A673 (cell line): ENCODE data around the gene POLR1F. TPM values are rescaled to one million over a fixed set of nuclear protein-coding genes. Genes with fewer than 3 reads are reported as not detected.

Experiments
- BruUV-seq: library from RNA; stranded (reverse); fragments of 400-500 nt; replicated peaks from 2 replicates; lab custom pipeline; 2021; lab: Mats Ljungman, UMichigan
- CTCF ChIA-PET: fragments of 300-600 bp; sonication (Branson Sonifier 250); formaldehyde crosslinking; loops from one replicate; lab custom pipeline; 2022; ENCODE audit warnings: antibody characterized with exemption; lab: Charles Lee
- POLR2A ChIA-PET: fragments of 300-600 bp; sonication (Branson Sonifier 250); formaldehyde crosslinking; loops from one replicate; lab custom pipeline; 2022; ENCODE audit warnings: antibody characterized with exemption; ENCODE audit not compliant: low non-redundant PET; lab: Charles Lee
- DNase-seq: peaks from one replicate; pipeline ENCODE4 v3.0.0-alpha.2; 2015; ENCODE audit warnings: low spot score
- H3K27ac ChIP-seq: fragments of 200-600 bp; sonication (generic); 2 replicates; pipeline ENCODE4 v1.5.1; 2016; ENCODE audit warnings: mixed run types, low read depth, mild to moderate bottlenecking, mixed read lengths, antibody characterized with exemption, low read length; ENCODE audit not compliant: poor library complexity, severe bottlenecking
- H3K27me3 ChIP-seq: fragments of 200-600 bp; sonication (generic); replicated peaks from 2 replicates; pipeline ENCODE4 v1.6.1; 2017; ENCODE audit warnings: mixed run types, low read depth, mild to moderate bottlenecking, mixed read lengths, antibody characterized with exemption, low read length; ENCODE audit not compliant: insufficient read depth, poor library complexity
- H3K36me3 ChIP-seq: fragments of 200-600 bp; sonication (generic); 2 replicates; pipeline ENCODE4 v1.6.1; 2016; ENCODE audit warnings: mixed run types, mild to moderate bottlenecking, mixed read lengths, antibody characterized with exemption, low read length; ENCODE audit not compliant: insufficient read depth, poor library complexity, severe bottlenecking
- H3K4me1 ChIP-seq: fragments of 200-600 bp; sonication (generic); 2 replicates; pipeline ENCODE4 v1.6.1; 2017; ENCODE audit warnings: mixed run types, mild to moderate bottlenecking, mixed read lengths, antibody characterized with exemption, low read length; ENCODE audit not compliant: insufficient read depth, poor library complexity, severe bottlenecking
- H3K4me3 ChIP-seq: fragments of 200-600 bp; sonication (generic); 2 replicates; pipeline ENCODE4 v1.5.1; 2016; ENCODE audit warnings: low read depth, mixed run types, mild to moderate bottlenecking, mixed read lengths, low read length; ENCODE audit not compliant: poor library complexity, severe bottlenecking
- H3K9me3 ChIP-seq: fragments of 200-600 bp; sonication (generic); 2 replicates; pipeline ENCODE4 v1.6.1; 2016; ENCODE audit warnings: mixed run types, low read depth, mild to moderate bottlenecking, mixed read lengths, antibody characterized with exemption, low read length; ENCODE audit not compliant: poor library complexity, severe bottlenecking
- EZH2 ChIP-seq: fragments of 200-600 bp; sonication (generic); IDR thresholded peaks from 2 replicates; pipeline ENCODE4 v1.6.1; 2017; ENCODE audit warnings: borderline replicate concordance, low read depth, mild to moderate bottlenecking, mixed read lengths, antibody characterized with exemption, low read length; ENCODE audit not compliant: poor library complexity, severe bottlenecking
- intact Hi-C: fragments of 100-400 bp; cut with micrococcal nuclease; formaldehyde crosslinking; loops from one replicate; pipeline ENCODE4 v1.10.0; 2022; ENCODE audit not compliant: unreplicated experiment
- microRNA-seq: library from miRNA; unstranded; fragments of <30 nt; microRNA quantifications from one replicate; pipeline ENCODE4 v1.2.0, GENCODE V29; 2021
- total RNA-seq: library from RNA; stranded (reverse); gene quantifications from 2 replicates; pipeline ENCODE4 v1.2.3, GENCODE V29; 2021
- TF ChIP-seq, protein P1 (sequence below): fragments of 300-800, 200-600 bp; sonication (generic); conservative IDR thresholded peaks from 2 replicates; pipeline ENCODE4 v1.5.1; 2017; ENCODE audit warnings: low read depth, mild to moderate bottlenecking, antibody characterized with exemption, low read length, moderate library complexity, mixed read lengths

POLR1F gene
- total RNA-seq, 1 experiment from 2014 or later, result 20.1 TPM

- TF ChIP-seq, protein P1, sequence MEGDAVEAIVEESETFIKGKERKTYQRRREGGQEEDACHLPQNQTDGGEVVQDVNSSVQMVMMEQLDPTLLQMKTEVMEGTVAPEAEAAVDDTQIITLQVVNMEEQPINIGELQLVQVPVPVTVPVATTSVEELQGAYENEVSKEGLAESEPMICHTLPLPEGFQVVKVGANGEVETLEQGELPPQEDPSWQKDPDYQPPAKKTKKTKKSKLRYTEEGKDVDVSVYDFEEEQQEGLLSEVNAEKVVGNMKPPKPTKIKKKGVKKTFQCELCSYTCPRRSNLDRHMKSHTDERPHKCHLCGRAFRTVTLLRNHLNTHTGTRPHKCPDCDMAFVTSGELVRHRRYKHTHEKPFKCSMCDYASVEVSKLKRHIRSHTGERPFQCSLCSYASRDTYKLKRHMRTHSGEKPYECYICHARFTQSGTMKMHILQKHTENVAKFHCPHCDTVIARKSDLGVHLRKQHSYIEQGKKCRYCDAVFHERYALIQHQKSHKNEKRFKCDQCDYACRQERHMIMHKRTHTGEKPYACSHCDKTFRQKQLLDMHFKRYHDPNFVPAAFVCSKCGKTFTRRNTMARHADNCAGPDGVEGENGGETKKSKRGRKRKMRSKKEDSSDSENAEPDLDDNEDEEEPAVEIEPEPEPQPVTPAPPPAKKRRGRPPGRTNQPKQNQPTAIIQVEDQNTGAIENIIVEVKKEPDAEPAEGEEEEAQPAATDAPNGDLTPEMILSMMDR, result no peak
- no peak for TF ChIP-seq EZH2
- H3K36me3 ChIP-seq, result no peaks in the 10 kb centered on the region
- no peaks in the 10 kb centered on the region for H3K27me3 ChIP-seq
- ChIA-PET CTCF (no interaction called here), POLR2A (no interaction called here)
- no TSS peak for BruUV-seq
- no peak overlapping the region for H3K4me3 ChIP-seq
- no peak for DNase-seq
- H3K9me3 ChIP-seq, result no peaks in the 10 kb centered on the region
- intact Hi-C loops, result no loop called here
- no peak overlapping the region for H3K27ac ChIP-seq
- H3K4me1 ChIP-seq, result no peaks in the 10 kb centered on the region
These were observed 60.0 kb downstream of the POLR1F start for GRCh38 chr7:19648791-19649190.

Small RNA genes within 50 kb of the gene (microRNA-seq; reads per million reads assigned to microRNA genes)
- 2.7 reads per million, percentile 3 among the genes with 10 or more reads in this experiment for gene MIR3146

Other genes with a start within 250 kb of the POLR1F start
- not detected in 2 replicates for gene TMEM196, start 64.6 kb upstream of the POLR1F start, total RNA-seq